HG02840 (cell line): ENCODE measurements around the gene BHLHE40.
"Not testable (repeated sequence)": the region's sequence is repeated elsewhere in the genome, so short reads cannot be mapped to it uniquely, and the experiment has no call there.

ENCODE experiments used
- ATAC-seq: cut with Tn5 transposase; IDR thresholded peaks from one replicate; pipeline ENCODE4 v1.9.1; 2021; ENCODE audit warnings: mild to moderate bottlenecking, moderate library complexity, moderate number of reproducible peaks; ENCODE audit not compliant: unreplicated experiment, low FRiP score

BHLHE40 gene

GRCh38 chr3:4959180-4959579 is 20.1 kb upstream of the BHLHE40 start:
- ATAC-seq, result no peak

GRCh38 chr3:4961865-4962264 is 17.4 kb upstream of the BHLHE40 start:
- not testable (repeated sequence) for ATAC-seq

GRCh38 chr3:4963669-4964570 is 15.3 kb upstream of the BHLHE40 start:
- ATAC-seq, result no peak

GRCh38 chr3:4966006-4966405 is 13.2 kb upstream of the BHLHE40 start:
- not testable (repeated sequence) for ATAC-seq

GRCh38 chr3:4967683-4968082 is 11.6 kb upstream of the BHLHE40 start:
- not testable (repeated sequence) for ATAC-seq

GRCh38 chr3:4971437-4971836 is 7.8 kb upstream of the BHLHE40 start:
- ATAC-seq, result not testable (repeated sequence)

- ATAC-seq, result no peak
Observed at GRCh38 chr3:4971838-4972237, 7.4 kb upstream of the BHLHE40 start.

GRCh38 chr3:4972652-4973643 is 6.3 kb upstream of the BHLHE40 start:
- no peak for ATAC-seq

- no peak for ATAC-seq
Observed at GRCh38 chr3:4974154-4974553, 5.1 kb upstream of the BHLHE40 start.

GRCh38 chr3:4976109-4976508 is 3.1 kb upstream of the BHLHE40 start:
- no peak for ATAC-seq

- ATAC-seq, result peak; percentile 37
Observed at GRCh38 chr3:4977001-4977852, 2.0 kb upstream of the BHLHE40 start.

- ATAC-seq, result no peak
Observed at GRCh38 chr3:4977853-4978203, 1.4 kb upstream of the BHLHE40 start.

GRCh38 chr3:4978204-4978965 is 852 bp upstream of the BHLHE40 start:
- peak; percentile 47 for ATAC-seq

- ATAC-seq, result peak; percentile 47
Observed at GRCh38 chr3:4978966-4979427, 240 bp upstream of the BHLHE40 start.

GRCh38 chr3:4980229-4981203 is 1.3 kb downstream of the BHLHE40 start:
- no peak for ATAC-seq

- no peak for ATAC-seq
Observed at GRCh38 chr3:4981294-4981664, 2.0 kb downstream of the BHLHE40 start.

- ATAC-seq, result no peak
Observed at GRCh38 chr3:4981665-4982494, 2.6 kb downstream of the BHLHE40 start.
